K562 (cell line): ENCODE measurements around the gene TBX6. TPM values are rescaled to one million over a fixed set of nuclear protein-coding genes. Genes with fewer than 3 reads are reported as not detected.

ENCODE experiments used
- AFF4 ChIP-seq: sonication (generic); formaldehyde crosslinking; IDR thresholded peaks from 2 replicates; pipeline ENCODE4 v1.8.0; 2023; ENCODE audit warnings: mild to moderate bottlenecking, missing genetic modification reagents
- ATF6 ChIP-seq: sonication (generic); formaldehyde crosslinking; IDR thresholded peaks from 2 replicates; pipeline ENCODE4 v1.4.0; 2020; ENCODE audit warnings: mild to moderate bottlenecking, missing genetic modification reagents
- CBFA2T3 ChIP-seq: fragments of 450-650 bp; IDR thresholded peaks from 2 replicates; pipeline ENCODE4 v1.6.1; 2017
- CCNT2 ChIP-seq: IDR thresholded peaks from 2 replicates; pipeline ENCODE4 v1.6.1; 2011; ENCODE audit warnings: borderline replicate concordance, low read depth, mild to moderate bottlenecking, moderate library complexity, mixed read lengths, low read length; ENCODE audit not compliant: insufficient read length; ENCODE audit errors: extremely low read depth
- CHD2 ChIP-seq: IDR thresholded peaks from 2 replicates; pipeline ENCODE4 v1.6.1; 2011; ENCODE audit warnings: low read depth, low read length
- GTF2E2 ChIP-seq: fragments of 200-800 bp; sonication (Bioruptor generic); IDR thresholded peaks from 2 replicates; pipeline ENCODE4 v1.6.1; 2016; ENCODE audit warnings: missing genetic modification characterization, missing compliant biosample characterization
- HMGN3 ChIP-seq: IDR thresholded peaks from 2 replicates; pipeline ENCODE4 v1.6.1; 2011; ENCODE audit warnings: borderline replicate concordance, low read depth, mild to moderate bottlenecking, mixed read lengths, low read length; ENCODE audit not compliant: insufficient read length; ENCODE audit errors: extremely low read depth
- KHSRP ChIP-seq: fragments of 450-650 bp; IDR thresholded peaks from 2 replicates; pipeline ENCODE4 v1.6.1; 2017
- MNT ChIP-seq, 2 experiments: fragments of 450-650 bp; conservative IDR thresholded peaks; 2 replicates each; pipeline ENCODE4 v1.6.1; 2017; ENCODE audit warnings: mild to moderate bottlenecking in 2 of 2, moderate library complexity in 2 of 2
- MYC ChIP-seq, 2 experiments: fragments of 250-450 bp in 1 of 2; sonication (Bioruptor Pico) in 1 of 2; IDR thresholded peaks; 2 replicates each; pipeline versions ENCODE4 v1.5.1 to v1.6.1; 2012 to 2021; ENCODE audit warnings: low read depth in 2 of 2, borderline replicate concordance in 1 of 2, improper control_type of control experiment in 1 of 2, low read length in 1 of 2, mild to moderate bottlenecking in 1 of 2, moderate library complexity in 1 of 2
- NBN ChIP-seq: fragments of 450-650 bp; IDR thresholded peaks from 2 replicates; pipeline ENCODE4 v1.6.1; 2016; ENCODE audit warnings: low read depth, mild to moderate bottlenecking
- NR2C2 ChIP-seq, 2 experiments: fragments of 200-800 bp in 1 of 2; sonication (Bioruptor generic) in 1 of 2; sonication (generic) in 1 of 2; formaldehyde crosslinking in 1 of 2; IDR thresholded peaks; 2 replicates each; pipeline versions ENCODE4 v1.6.1 to v1.8.0; 2016 to 2022; ENCODE audit warnings: mild to moderate bottlenecking in 1 of 2, missing compliant biosample characterization in 1 of 2, missing genetic modification characterization in 1 of 2, missing genetic modification reagents in 1 of 2
- RCOR1 ChIP-seq, 2 experiments: IDR thresholded peaks; 2 replicates each; pipeline ENCODE4 v1.6.1; 2012; ENCODE audit warnings: low read depth in 2 of 2, low read length in 2 of 2, borderline replicate concordance in 1 of 2, improper control_type of control experiment in 1 of 2
- SMAD4 ChIP-seq: fragments of 250-450 bp; sonication (Bioruptor Pico); conservative IDR thresholded peaks from 2 replicates; pipeline ENCODE4 v1.8.0; 2021; ENCODE audit warnings: inconsistent platforms, mild to moderate bottlenecking, moderate library complexity
- ZFP36 ChIP-seq: fragments of 150-350 bp; IDR thresholded peaks from 2 replicates; pipeline ENCODE4 v1.6.1; 2018; ENCODE audit warnings: low read length, low read depth; ENCODE audit not compliant: partially characterized antibody
- ZNF639 ChIP-seq, 2 experiments: fragments of 200-800 bp in 1 of 2; sonication (Bioruptor generic) in 1 of 2; sonication (generic) in 1 of 2; formaldehyde crosslinking in 1 of 2; IDR thresholded peaks in 1 of 2; conservative IDR thresholded peaks in 1 of 2; 2 replicates each; pipeline versions ENCODE4 v1.5.0 to v1.6.1; 2016 to 2020; ENCODE audit warnings: missing compliant biosample characterization in 1 of 2, missing genetic modification characterization in 1 of 2, missing genetic modification reagents in 1 of 2
- polyA plus RNA-seq, 8 experiments: library from polyadenylated mRNA; depleted of rRNA in 4 of 8; stranded (reverse) in 5 of 8; unstranded in 3 of 8; fragments of >200 nt; fragmentation: Nextera tagmentation in 2 of 8; fragmentation: Illumina TruSeq in 1 of 8; extraction: Ambion mirVana in 2 of 8; extraction: Trizol in 1 of 8; gene quantifications; 2 replicates each; pipeline versions ENCODE4 v1.2.1 to v1.2.3, GENCODE V29; 2011 to 2014; ENCODE audit warnings: inconsistent platforms in 1 of 8, missing spikeins in 1 of 8
- total RNA-seq, 7 experiments: library from RNA; depleted of rRNA in 6 of 7; stranded (reverse); fragments of >200 nt in 6 of 7; fragmentation: Illumina TruSeq in 2 of 7; extraction: Trizol in 2 of 7; gene quantifications; 2 replicates each; pipeline versions ENCODE4 v1.2.1 to v1.2.3, GENCODE V29; 2011 to 2021; ENCODE audit warnings: low replicate concordance in 1 of 7

The TBX6 gene
- total and polyA plus RNA-seq, 9 of the 15 experiments (the other 6 are each of a cell fraction or from before 2014, with no cell fraction given) = 0.07 to 0.58 (median 0.11) TPM; not detected in 2

GRCh38 chr16:30052671-30053372, 38.9 kb downstream of the TBX6 start (continued):
- TF ChIP-seq MYC (IDR thresholded peaks at IDR 0.05; ENCODE audit: low read depth, low read length) (peak; percentile 61; the same call in 1 of the 2 replicates), MYC (CRISPR knock-in tag; IDR thresholded peaks at IDR 0.05; ENCODE audit: borderline replicate concordance, low read depth) (peak; percentile 49; the same call in 1 of the 2 replicates), KHSRP (no peak), AFF4 (peak; percentile 93; the same call in 1 of the 2 replicates), CBFA2T3 (no peak), ZNF639 (CRISPR knock-in tag; conservative IDR thresholded peaks at IDR 0.05 in 1 of 2, IDR thresholded peaks at IDR 0.05 in 1 of 2) (peak in 1 of 2 experiments; percentile 76; a peak in 2 of 4 replicates), SMAD4 (peak; percentile 47), NBN (peak; percentile 53; the same call in 1 of the 2 replicates), CCNT2 (peak; percentile 80), ZFP36 (no peak), HMGN3 (peak; percentile 93), NR2C2 (CRISPR knock-in tag; IDR thresholded peaks at IDR 0.05) (peak; percentile 49; the same call in 1 of the 2 replicates), NR2C2 (tag; IDR thresholded peaks at IDR 0.05) (no peak), ATF6 (CRISPR knock-in tag) (peak; percentile 98), RCOR1 (IDR thresholded peaks at IDR 0.05; ENCODE audit: borderline replicate concordance in 1 of 2, low read depth in 2 of 2, low read length in 2 of 2) (peak; percentile 26 to 91; a peak in 3 of 4 replicates), CHD2 (peak; percentile 81), GTF2E2 (peak; percentile 49; the same call in 1 of the 2 replicates), MNT (conservative IDR thresholded peaks at IDR 0.05) (peak; percentile 60 to 88)
